Pericardium fibroblast (primary cell): ENCODE measurements around the gene PLP2. TPM values are rescaled to one million over a fixed set of nuclear protein-coding genes. Genes with fewer than 3 reads are reported as not detected.

Experiments
- total RNA-seq: library from RNA; depleted of rRNA; stranded (reverse); fragments of >200 nt; gene quantifications from 2 replicates; pipeline ENCODE4 v1.2.3, GENCODE V29; 2015

PLP2 gene, protein sequence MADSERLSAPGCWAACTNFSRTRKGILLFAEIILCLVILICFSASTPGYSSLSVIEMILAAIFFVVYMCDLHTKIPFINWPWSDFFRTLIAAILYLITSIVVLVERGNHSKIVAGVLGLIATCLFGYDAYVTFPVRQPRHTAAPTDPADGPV
- 42.6 and 63.9 TPM in 2 replicates for total RNA-seq

DNA sequence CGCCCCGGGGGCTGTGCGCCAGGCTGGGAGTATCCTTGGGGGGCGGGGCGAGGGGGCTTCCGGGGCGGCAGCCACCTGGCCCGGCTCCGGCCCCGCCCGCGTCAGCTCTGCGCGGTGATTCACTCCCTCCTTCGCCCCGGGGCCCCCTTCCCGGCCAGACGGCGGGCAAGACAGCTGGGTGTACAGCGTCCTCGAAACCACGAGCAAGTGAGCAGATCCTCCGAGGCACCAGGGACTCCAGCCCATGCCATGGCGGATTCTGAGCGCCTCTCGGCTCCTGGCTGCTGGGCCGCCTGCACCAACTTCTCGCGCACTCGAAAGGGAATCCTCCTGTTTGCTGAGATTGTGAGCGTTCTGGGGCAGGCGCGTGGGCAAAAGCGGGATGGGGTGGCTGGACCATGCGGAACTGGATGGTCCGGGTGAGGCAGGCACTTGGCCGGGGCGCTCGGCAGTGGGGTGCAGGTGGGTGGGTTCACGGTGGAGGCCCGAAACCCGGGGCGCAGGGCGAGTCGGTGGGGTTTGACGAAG is at the start of gene PLP2:
TSS of gene PLP2 (plus strand) at position 147 of the 528 bp plus-strand sequence. CDS start at position 250, 103 bp downstream.

GRCh38 chrX:49162620-49163019 is 9.1 kb upstream of the PLP2 start, which contains the start of gene MAGIX:
Gene MAGIX (plus strand): TSS chrX:49162758. CDS start chrX:49162890, 132 bp downstream.

GRCh38 chrX:49186125-49187027 is 14.7 kb downstream of the PLP2 start, which contains the start of gene PRICKLE3:
Gene PRICKLE3 (minus strand): TSS chrX:49186373. CDS start chrX:49186297, 76 bp downstream.

DNA sequence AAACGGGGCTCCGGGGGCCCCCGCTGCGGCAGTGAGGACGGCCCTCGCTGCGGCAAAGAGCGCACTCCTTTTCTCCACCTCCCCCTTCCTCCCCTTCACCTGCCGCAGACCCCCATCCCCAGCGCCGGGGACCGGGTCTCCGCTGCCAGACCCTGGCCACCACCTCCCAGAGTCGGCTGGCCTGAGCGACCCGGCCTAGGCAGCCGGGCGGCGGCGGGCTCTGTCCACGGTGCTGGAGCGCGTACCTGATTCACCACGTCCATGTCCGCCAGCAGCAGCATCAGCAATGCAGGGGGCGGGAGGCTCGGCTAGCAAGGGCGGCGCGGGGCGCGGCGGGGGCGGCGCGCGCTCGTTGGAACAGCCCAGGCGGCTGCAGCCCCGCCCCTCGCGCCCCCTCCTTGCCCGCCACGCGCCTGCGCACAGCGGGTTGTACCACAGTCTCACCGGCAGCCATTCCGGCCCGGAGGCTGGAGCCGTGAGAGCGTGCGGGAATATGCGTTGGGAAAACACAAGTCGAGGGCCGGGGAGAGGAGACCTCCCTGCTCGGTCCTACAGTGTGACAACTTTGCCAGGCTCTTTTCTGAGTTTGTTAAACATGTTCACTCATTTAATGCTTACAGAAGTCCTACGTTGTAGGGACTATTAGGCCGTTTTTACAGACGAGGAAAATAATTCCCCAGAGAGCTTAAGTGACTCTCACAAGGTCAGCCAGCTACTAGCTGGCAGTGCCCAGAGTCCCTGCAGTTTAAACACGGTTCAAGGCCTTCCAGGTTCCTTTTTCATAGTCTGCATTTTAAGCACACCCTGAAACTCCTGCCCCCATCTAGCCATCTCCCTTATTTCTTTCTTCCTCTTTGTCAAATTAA is 28.4 kb downstream of the PLP2 start, which contains the start of gene SYP:
TSS of gene SYP (minus strand) at position 288 of the 866 bp plus-strand sequence. CDS start at position 281, 7 bp downstream.

Other genes starting within 250 kb of the PLP2 start
- 34.2 and 36.8 TPM in 2 replicates for gene OTUD5, start 214.3 kb upstream of the PLP2 start, total RNA-seq
- gene KCND1, start 200.1 kb upstream of the PLP2 start, total RNA-seq, result 2.0 and 3.5 TPM in 2 replicates
- gene GRIPAP1, start 169.6 kb upstream of the PLP2 start, total RNA-seq, result 8.5 and 20.9 TPM in 2 replicates
- 39.6 and 59.0 TPM in 2 replicates for gene TFE3, start 128.5 kb upstream of the PLP2 start, total RNA-seq
- gene CCDC120, start 112.9 kb upstream of the PLP2 start, total RNA-seq, result 1.1 and 1.5 TPM in 2 replicates
- gene PRAF2, start 97.9 kb upstream of the PLP2 start, total RNA-seq, result 38.2 and 38.6 TPM in 2 replicates
- gene WDR45, start 92.0 kb upstream of the PLP2 start, total RNA-seq, result 54.2 and 77.4 TPM in 2 replicates
- 19.0 and 19.7 TPM in 2 replicates for gene GPKOW, start 48.2 kb upstream of the PLP2 start, total RNA-seq
- gene MAGIX, start 9.1 kb upstream of the PLP2 start, total RNA-seq, result 0.93 and 1.0 TPM in 2 replicates
- 7.1 and 15.0 TPM in 2 replicates for gene PRICKLE3, start 14.5 kb downstream of the PLP2 start, total RNA-seq
- gene SYP, start 28.3 kb downstream of the PLP2 start, total RNA-seq, result 0.23 and 1.4 TPM in 2 replicates
- gene CACNA1F, start 61.4 kb downstream of the PLP2 start, total RNA-seq, result not detected in 2 replicates
- 13.0 and 13.7 TPM in 2 replicates for gene CCDC22, start 63.6 kb downstream of the PLP2 start, total RNA-seq
- not detected in 2 replicates for gene FOXP3, start 92.8 kb downstream of the PLP2 start, total RNA-seq
- 6.0 and 16.3 TPM in 2 replicates for gene PPP1R3F, start 97.9 kb downstream of the PLP2 start, total RNA-seq
- gene GAGE10, start 131.7 kb downstream of the PLP2 start, total RNA-seq, result not detected in 2 replicates
- not detected in 2 replicates for gene GAGE12J, start 150.1 kb downstream of the PLP2 start, total RNA-seq
- not detected in 2 replicates for gene GAGE13, start 159.7 kb downstream of the PLP2 start, total RNA-seq